SK-N-MC (cell line): Measurements from ENCODE around the gene SPEM3.

Source experiments
- EZH2 ChIP-seq: fragments of 200-600 bp; sonication (generic); IDR thresholded peaks from one replicate; pipeline ENCODE4 v1.6.1; 2017; ENCODE audit warnings: antibody characterized with exemption
- FOXP2 ChIP-seq: optimal IDR thresholded peaks from 2 replicates; pipeline ENCODE3; 2011; ENCODE audit warnings: mild to moderate bottlenecking, moderate library complexity; ENCODE audit not compliant: insufficient read depth; ENCODE audit errors: extremely low read length, control extremely low read depth
- POLR2AphosphoS5 ChIP-seq: IDR thresholded peaks from 2 replicates; pipeline ENCODE4 v1.6.1; 2012; ENCODE audit warnings: mild to moderate bottlenecking, low read depth, low read length, borderline replicate concordance

- TF ChIP-seq EZH2 (no peak), POLR2AphosphoS5 (no peak), FOXP2 (no peak)
Observed at GRCh38 chr17:7380855-7381683, 47.6 kb upstream of the SPEM3 start, which contains the start of gene TNK1.
